ENCODE data around the gene INSRR.

Gene INSRR

DNA sequence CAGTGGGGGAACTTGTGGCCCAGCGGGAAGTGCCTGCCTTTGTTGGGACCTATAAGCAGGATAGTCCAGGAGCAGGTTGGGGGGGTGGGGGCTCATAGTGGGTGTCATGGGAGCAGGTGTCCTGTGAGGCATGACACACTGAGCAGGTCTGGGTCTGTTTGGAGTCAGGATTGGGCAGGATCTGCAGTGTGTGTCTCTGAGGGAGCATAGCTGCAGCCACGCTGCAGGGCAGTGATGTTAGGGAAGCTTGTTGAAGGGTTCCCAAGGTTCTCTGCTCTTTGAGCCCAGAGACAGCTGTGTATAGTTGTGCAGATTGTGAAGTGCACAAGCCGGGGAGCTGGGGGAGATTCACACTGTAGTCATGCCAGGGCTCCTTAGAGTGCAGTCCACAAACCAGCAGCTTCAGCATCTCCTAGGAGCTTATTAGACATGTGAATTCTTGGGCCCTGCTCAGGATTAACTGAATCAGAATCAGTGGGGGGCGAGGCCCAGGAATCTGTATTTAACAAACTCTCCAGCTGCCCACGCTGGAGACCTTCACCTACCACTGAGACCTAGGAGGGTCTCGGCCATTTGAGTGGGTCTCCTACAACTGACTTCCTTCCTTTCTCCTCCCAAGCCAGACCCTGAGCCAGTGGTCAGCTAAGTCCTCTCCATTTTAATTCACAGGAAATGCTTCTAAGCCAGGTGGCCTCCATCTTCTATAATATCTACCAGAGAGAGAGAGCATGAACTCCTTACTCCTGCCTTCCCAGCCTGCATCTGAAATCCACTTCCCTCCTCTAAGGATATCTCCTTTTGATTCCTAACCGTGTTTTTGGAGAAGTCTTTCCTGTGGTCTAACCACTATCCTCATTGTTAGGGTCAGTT, 11.1 kb downstream of the INSRR start:
- no peak for DNase-seq

DNA sequence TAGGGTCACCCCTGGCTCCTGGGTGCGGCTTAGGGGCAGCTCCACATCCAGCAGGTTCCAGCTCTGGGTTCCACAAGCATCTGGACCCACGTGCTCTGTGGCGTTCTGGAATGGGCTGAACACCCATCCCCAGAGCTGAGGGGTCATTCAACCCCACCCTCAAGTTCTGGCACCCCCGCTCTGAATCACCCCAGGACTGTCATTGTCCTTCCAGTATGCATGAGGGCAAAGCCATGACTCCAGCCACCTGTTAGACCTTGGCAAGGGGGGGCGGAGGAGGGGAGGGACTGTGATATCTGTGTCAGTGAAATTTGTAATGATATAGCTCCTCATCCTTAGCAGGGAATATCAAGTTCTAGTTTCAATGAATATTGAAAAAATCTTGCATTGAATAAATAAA, 12.3 kb downstream of the INSRR start:
- DNase-seq, result no peak

- no peak for DNase-seq
Measured at GRCh38 chr1:156845953-156846545, 12.9 kb downstream of the INSRR start.

DNA sequence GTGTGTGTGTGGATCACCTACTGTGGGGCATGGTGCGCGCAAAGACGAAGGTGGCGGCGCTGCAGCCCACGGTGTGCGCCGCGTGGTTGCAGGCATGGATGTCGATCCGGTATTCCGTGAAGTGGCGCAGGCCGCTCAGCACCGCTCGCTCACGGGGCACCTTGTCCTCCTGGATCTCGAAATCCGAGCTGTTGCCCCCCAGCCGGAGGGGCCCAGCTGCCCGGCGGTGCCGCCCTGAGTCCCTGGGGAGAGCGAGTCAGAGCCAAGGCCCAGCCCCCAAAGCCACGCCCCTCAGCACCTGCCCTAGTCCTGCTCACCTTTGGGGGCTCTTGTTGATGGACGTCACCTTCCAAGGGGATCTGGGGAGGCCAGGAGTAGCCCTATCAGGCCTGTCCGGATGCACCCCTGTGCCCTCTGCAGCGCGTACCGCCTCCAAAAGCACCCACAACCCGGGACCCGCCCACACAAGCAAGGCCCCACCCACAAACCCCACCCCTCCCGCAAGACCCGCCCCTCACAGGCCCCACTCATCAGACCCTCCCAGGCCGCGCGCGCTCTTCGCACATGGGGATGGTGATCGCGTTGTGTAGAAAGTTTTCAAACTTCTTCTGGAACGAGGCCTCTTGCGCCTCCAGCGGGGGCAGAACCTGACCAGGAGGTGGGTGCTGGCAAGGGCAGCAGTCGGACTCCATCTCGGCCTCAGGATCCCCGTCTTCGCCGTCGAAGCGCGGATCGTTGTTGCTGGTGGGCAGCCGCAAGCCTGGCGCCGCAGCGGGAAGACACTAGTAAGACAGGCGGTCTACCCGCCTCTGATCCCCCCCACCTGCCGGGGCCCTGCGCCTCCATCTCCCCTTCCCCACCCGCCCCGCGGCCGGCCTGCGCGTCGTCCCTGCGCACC, 13.6 kb downstream of the INSRR start:
- DNase-seq, result no peak

DNA sequence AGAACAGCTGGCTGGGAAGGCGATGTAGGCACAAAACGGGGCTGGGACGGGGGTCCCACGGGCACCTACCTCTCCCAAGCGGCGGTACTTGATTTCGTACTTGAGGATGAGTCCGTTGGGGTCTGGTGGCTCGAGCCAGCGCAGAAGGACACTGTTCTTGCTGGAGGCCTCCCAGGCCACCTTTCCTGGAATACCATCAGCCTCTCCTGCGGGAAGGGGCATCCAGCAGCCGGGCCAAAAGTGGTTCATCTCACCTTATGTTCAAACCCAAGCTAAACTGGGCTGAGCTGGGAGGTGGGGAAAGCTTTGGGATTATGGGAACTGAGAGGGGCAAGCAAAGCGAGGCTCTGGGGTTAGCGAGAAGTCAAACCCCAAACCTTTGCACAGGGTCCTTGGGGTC, 14.3 kb downstream of the INSRR start:
- DNase-seq, result no peak

DNA sequence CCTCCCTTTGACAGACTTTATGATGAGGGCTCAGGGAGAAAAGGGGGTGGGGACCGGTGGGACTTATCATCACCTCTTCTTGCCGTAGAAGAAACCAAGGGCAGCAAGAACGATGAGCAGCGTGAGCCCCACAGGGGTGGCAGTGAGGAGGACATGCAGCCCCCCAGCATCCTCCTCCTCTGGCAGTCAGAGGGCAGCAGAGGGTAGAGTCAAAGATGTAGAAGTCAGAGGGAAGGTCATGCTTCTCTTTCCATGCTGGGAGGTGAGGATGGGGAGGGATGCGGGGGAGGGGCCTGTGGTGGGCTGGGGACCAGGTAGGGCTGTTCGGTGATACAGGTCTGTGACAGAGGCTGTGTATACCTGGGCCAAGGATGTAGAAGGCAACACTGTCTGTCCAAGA, 14.8 kb downstream of the INSRR start:
- no peak for DNase-seq

- DNase-seq, result no peak
Measured at GRCh38 chr1:156842618-156843300, 16.2 kb downstream of the INSRR start.

DNA sequence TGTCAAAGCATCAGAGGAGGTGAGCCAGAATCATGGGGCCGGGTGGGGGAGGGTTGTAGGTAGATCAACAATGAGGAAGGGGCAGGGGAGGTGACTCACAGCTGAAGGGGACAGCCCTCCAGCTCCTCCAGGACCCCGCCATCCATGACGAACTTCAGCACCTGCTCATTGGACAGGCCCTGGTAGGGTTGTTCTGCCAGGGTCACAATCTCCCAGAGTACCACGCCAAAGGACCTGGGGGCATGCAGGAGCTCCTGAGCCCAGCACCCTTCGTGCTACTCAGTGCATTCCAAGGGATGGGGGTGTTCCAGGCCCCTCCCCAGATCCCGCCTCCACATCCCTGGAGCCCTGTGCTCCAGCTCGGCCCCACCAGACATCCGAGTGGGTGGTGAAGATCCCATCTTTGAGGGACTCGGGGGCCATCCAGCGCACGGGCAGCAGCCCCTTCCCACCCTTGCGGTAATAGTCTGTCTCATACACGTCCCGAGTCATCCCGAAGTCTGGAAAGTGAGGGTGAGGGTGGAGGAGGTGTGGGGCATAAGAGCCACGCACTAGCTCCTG, 17.5 kb downstream of the INSRR start:
- DNase-seq, result no peak

- DNase-seq, result no peak
Measured at GRCh38 chr1:156840898-156841279, 18.0 kb downstream of the INSRR start.

DNA sequence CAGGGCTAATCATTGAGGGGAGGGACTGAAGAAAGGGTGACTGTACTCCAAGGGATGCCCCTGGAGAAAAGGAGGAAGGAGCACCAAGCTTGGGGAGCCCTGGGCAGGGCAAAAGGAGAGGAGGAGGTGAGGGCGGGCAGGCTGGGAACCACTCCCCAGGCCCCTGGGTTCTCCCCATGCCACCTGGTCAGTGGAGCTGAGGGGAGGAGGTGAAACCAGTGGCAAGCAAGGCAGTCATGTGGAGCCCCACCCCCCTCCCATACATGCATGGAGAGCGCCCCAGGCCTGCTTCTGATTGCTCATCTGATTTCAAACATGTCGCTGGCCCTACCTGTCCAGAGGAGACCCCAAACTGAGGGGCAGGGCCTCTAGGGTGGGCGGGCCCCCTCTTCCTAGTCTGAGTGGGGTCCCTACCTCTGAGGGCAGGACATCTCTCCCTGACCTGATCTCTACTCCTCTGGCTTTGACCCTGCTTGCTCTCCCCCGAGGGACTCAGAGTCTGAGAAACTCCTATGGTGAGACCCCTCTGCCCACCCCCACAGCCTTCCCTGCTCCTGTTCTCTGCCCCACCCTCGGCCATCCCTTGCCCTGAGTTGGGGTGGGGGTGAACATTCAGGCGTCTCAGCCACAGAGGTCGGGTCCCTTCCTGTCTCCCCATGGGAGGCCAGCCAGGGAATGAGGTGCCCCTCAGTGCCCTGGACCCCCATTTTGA, 18.6 kb downstream of the INSRR start:
- no peak for DNase-seq

- DNase-seq, result no peak
Measured at GRCh38 chr1:156839426-156840109, 19.3 kb downstream of the INSRR start.

DNA sequence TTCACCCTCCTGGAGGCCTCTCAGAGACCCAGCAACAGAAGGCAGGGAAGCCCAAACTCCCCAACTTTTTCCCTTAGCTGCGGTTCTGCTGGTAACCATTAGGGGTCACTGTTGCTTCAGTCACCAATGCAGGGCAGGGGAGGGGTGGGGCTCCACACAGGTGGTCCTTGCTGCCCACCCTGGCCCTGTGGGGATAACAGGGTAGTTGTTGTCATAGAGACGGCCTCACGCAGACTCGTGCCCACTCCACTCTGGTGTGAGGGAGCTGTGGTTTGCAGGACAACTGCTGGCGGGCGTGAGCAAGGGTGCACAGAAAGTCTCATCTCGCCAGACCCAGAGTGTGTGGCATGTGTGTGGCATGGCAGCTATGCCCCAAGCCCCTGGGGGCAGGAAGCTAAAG, 19.9 kb downstream of the INSRR start:
- DNase-seq, result peak; percentile 62

GRCh38 chr1:156836892-156837291, 22.0 kb downstream of the INSRR start:
- no peak for DNase-seq

GRCh38 chr1:156836041-156836654, 22.8 kb downstream of the INSRR start:
- DNase-seq, result peak; percentile 61

- DNase-seq, result no peak
Measured at GRCh38 chr1:156834322-156834721, 24.6 kb downstream of the INSRR start.

DNA sequence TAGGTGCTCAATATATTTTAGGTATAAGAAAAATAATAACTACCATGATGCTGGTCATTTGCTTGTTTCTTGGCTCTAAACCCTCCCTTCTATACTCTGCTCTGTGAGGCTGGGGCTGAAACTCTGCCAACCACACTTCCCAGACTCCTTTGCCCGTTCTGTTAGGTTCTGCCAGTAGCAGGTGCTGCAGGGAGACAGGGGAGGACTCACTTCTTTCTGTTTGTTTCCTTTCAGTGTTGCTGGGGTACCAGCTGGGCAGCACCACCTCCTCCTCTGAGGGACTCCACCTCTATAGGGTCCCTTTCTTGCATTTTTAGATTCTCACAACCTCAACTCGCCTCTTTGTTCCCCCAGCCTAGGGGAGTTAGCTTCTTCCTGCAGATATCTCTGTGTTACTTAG, 25.3 kb downstream of the INSRR start:
- no peak for DNase-seq

DNA sequence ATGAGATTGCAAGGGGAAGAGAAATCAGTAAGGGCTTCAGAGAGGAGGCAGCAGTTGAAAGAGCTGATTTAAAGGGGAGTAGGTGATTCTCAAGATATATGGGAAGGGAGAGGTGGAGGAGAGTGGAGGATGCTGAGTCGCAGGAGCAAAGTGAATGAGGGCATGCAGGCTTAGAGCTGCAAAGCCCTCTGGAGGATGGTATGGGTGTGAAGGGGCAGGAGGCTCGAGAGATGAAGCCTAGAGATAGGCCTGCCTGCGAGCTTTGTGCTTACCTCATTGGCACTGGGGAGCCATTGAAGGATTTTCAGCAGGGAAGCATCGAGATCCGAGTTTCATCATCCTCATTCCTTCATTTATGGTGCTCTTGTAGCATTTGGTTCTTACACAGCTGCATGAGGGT, 26.5 kb downstream of the INSRR start:
- DNase-seq, result no peak

DNA sequence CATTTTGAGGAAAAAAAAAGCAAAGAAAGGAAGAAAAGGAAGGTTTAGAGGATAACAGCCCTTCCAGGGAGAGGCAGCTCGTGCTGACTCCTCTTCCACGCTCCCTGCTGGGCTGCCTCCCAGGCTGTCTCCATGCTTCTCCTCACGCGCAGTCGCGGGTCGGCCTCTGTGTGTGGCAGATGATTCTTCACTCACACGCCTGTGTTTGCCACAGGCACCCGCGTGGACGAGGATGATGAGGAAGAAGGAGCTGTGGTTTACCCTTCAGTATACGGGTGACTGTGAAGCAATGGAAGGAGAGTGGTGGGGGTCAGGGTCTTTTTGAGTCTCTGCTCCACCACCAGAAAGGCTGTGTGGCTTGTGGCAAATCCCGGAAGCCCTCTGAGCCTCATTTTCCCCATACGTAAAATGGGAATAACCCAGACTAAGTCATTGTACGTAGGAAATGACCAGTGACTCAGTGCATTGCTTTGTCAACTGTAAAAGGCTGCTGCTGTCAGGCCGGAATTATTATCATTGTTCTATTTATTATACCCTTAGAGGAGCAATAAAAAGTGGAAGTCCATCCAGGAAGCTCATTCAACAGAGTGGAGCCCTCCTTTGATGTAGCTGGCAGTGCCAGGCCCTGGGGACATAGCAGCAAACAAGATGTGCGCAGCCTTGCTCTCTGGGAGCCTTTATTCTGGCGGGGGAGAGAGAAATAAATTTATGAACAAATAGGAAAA, 30.4 kb downstream of the INSRR start:
- no peak for DNase-seq

- no peak for DNase-seq
Measured at GRCh38 chr1:156826630-156827029, 32.3 kb downstream of the INSRR start.

- no peak for DNase-seq
Measured at GRCh38 chr1:156823210-156823790, 35.6 kb downstream of the INSRR start.

Data from activated CD4-positive, alpha-beta T cell treated with anti-CD3 and anti-CD28 coated beads, Interleukin-2, Interleukin-6, amounts not matched to agents 100 ng/mL and 50 ng/mL, durations not matched to agents 16 hours and 8 hours (primary cell).